Measurements from ENCODE around the gene HMGN3. TPM values are rescaled to one million over a fixed set of nuclear protein-coding genes. Genes with fewer than 3 reads are reported as not detected.
"Not testable (repeated sequence)": the region's sequence is repeated elsewhere in the genome, so short reads cannot be mapped to it uniquely, and the experiment has no call there.

The HMGN3 gene
- total RNA-seq: 66.2 TPM

GRCh38 chr6:79234150-79235022, at the start of gene HMGN3:
HMGN3 (minus strand) TSS chr6:79234682.
- intact Hi-C loops (cut with DNase I): no loop called here
- ATAC-seq (peak; percentile 99), DNase-seq (ENCODE audit: low spot score) (peak; percentile 97)

GRCh38 chr6:79280756-79281155, 46.3 kb upstream of the HMGN3 start:
- intact Hi-C loops (cut with DNase I): no loop called here
- ATAC-seq (no peak), DNase-seq (ENCODE audit: low spot score) (no peak)

DNA sequence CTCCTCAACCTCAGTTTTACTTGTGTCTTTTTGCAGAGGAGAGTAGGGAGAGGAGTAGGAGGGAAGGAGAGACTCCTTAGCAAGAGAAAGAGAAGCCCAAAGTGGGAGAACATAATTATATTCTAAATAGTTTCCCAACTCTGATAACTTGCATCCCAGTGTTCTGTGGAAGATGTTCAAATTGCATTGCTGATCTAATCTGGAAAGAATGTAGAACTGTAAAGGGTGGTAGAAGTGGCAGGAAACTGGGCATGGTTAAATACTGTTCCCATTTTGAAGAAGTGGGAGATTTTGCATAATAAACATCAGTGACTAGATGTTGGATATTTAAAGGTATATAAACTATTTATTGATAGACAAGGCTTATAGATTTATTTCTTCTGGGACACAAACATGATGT, 42.6 kb upstream of the HMGN3 start:
- DNase-seq (ENCODE audit: low spot score) (no peak), ATAC-seq (no peak)
- intact Hi-C loops (cut with DNase I): no loop called here

- DNase-seq (ENCODE audit: low spot score): no peak
- intact Hi-C loops (cut with DNase I): no loop called here
- ATAC-seq: peak; percentile 97
Measured at GRCh38 chr6:79269877-79270276, 35.4 kb upstream of the HMGN3 start.

- no peak for DNase-seq (ENCODE audit: low spot score)
Measured at GRCh38 chr6:79267128-79267527, 32.6 kb upstream of the HMGN3 start.

GRCh38 chr6:79266051-79266450, 31.6 kb upstream of the HMGN3 start:
- intact Hi-C loops (cut with DNase I): no loop called here
- no peak for DNase-seq (ENCODE audit: low spot score)
- no peak for ATAC-seq

More at GRCh38 chr6:79267128-79267527, 32.6 kb upstream of the HMGN3 start:
- ATAC-seq: no peak
- intact Hi-C loops (cut with DNase I): no loop called here

DNA sequence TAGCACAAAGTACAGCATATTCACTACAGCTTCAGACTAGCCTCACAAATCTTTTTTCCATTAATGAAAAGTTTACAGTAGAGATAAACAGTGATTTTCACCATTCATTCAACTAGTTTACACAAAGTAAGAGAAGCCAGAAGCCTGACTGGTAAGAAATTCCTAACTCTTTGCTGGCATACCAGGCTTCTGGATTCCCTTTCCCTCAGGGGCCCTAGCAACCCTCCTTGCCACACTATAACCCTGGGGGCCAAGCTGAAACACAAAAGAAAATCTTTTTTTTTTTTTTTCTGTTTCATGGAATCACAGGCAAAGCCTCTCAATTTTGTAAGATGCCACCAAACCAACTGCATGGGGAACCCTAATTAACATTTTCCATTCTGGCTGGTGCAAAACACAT, 28.9 kb upstream of the HMGN3 start:
- no peak for DNase-seq (ENCODE audit: low spot score)
- ATAC-seq: no peak
- intact Hi-C loops (cut with DNase I): no loop called here

GRCh38 chr6:79261666-79262065, 27.2 kb upstream of the HMGN3 start:
- no peak for DNase-seq (ENCODE audit: low spot score)
- intact Hi-C loops (cut with DNase I): no loop called here
- ATAC-seq: no peak

DNA sequence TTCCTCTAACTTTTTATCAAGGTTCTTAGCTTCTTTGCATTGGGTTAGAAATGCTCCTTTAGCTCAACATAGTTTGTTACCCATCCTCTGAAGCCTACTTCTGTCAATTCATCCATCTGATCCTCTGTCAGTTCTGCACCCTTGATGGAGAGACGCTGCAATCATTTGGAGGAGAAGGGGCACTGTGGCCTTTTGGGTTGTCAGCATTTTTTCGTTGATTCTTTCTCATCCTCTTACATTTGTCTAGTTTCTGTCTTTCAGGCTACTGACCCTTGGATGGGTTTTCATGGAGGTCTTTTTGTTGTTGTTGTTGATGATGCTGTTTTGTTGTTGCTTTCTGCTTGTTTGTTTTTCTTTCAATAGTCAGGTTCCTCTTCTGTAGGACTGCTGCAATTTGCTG, 26.3 kb upstream of the HMGN3 start:
- intact Hi-C loops (cut with DNase I): no loop called here
- ATAC-seq (no peak), DNase-seq (ENCODE audit: low spot score) (no peak)

DNA sequence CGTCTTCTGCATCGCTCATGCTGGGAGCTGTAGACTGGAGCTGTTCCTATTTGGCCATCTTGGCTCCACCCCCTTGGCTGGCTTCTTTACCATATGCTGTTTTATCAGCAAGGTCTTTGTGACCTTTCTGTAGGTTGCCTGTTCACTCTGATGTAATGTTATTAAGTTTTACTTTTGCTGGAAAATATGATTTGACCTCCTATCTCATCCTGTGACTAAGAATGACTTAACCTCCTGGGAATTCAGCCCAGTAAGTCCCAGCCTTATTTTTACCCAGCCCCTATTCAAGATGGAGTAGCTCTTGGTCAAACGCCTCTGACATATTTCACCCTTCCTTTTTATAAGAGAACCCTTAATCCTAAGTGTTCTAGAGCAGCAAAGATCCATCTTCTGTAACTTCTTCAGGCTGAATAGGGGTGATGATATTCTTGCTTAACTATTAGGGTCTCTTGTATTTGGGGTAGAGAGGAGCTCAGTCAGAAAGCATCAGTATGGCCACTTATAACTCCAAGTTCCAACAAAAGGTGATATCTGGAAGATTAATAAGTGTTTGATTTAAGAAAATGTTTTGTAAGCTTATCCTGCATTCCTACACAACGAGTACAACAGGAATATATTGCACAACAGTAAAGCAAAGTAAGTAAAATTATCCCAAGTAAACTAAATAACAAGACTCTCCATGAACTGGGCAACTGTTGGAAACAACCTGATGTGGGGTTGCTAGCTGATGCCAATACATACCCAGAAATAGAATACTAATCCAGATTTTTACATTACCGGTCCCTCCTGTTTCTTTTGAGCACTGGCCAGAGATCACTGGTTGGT, 23.1 kb upstream of the HMGN3 start:
- intact Hi-C loops (cut with DNase I): no loop called here
- ATAC-seq: no peak
- DNase-seq (ENCODE audit: low spot score): no peak

- DNase-seq (ENCODE audit: low spot score); ATAC-seq; intact Hi-C loops (cut with DNase I): not testable (repeated sequence)
Measured at GRCh38 chr6:79256770-79257169, 22.3 kb upstream of the HMGN3 start.

DNA sequence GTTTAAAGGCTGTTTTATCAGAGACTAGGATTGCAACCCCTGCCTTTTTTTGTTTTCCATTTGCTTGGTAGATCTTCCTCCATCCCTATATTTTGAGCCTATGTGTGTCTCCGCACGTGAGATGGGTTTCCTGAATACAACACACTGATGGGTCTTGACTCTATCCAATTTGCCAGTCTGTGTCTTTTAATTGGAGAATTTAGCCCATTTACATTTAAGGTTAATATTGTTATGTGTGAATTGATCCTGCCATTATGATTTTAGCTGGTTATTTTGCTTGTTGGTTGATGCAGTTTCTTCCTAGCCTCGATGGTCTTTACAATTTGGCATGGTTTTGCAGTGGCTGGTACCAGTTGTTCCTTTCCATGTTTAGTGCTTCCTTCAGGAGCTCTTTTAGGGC, 20.6 kb upstream of the HMGN3 start:
- ATAC-seq; intact Hi-C loops (cut with DNase I): not testable (repeated sequence)

DNA sequence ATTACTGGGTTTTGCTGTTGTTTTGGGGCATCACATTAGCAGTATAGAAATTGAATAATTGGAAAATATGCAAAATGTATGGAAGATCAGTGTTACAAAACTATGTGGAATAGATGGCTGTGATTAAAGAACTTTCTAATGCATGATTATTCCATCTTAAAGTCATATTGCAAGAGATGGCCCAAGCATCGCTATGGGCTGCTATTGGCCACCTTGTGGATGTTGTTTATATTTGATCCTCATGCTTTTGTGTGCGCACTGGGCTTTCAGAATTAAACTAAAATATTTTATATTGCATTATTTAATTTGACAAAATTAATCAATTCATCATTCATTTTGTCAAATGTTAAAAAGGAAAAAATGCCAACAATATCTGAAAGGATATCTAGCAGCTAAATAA, 16.1 kb upstream of the HMGN3 start:
- DNase-seq (ENCODE audit: low spot score) (no peak), ATAC-seq (no peak)

More for the DNA sequence above, 20.6 kb upstream of the HMGN3 start:
- DNase-seq (ENCODE audit: low spot score): not testable (repeated sequence)

GRCh38 chr6:79250107-79250514, 15.6 kb upstream of the HMGN3 start:
- ATAC-seq: no peak
- intact Hi-C loops (cut with DNase I): no loop called here
- no peak for DNase-seq (ENCODE audit: low spot score)

More for the DNA sequence above, 16.1 kb upstream of the HMGN3 start:
- intact Hi-C loops (cut with DNase I): no loop called here

DNA sequence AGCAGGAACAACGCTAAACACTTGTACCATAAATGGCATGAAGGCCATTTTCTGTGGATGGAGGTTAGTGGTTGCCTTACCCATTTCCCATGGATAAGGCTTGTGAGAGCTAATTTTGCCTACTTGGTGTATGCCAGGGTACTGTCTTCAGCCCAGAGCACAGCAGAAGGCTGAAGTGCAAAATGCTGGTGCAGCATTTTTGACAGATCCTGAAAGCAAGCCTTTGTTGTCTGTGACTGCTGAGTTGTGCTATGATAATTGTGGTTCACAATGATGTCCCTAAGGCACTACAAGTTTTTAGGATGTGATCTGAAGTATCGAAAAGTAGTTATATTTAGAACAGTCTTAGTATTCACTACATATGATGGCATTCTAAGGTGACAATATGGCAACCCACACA, 14.7 kb upstream of the HMGN3 start:
- intact Hi-C loops (cut with DNase I): no loop called here
- no peak for DNase-seq (ENCODE audit: low spot score)
- ATAC-seq: peak; percentile 32

- no peak for ATAC-seq
- intact Hi-C loops (cut with DNase I): no loop called here
Measured at GRCh38 chr6:79246891-79247290, 12.4 kb upstream of the HMGN3 start.

GRCh38 chr6:79241228-79241627, 6.7 kb upstream of the HMGN3 start:
- ATAC-seq (no peak), DNase-seq (ENCODE audit: low spot score) (no peak)
- intact Hi-C loops (cut with DNase I): no loop called here

More at GRCh38 chr6:79246891-79247290, 12.4 kb upstream of the HMGN3 start:
- DNase-seq (ENCODE audit: low spot score): no peak

- ATAC-seq: no peak
- DNase-seq (ENCODE audit: low spot score): no peak
- intact Hi-C loops (cut with DNase I): no loop called here
Measured at GRCh38 chr6:79240509-79240908, 6.0 kb upstream of the HMGN3 start.

DNA sequence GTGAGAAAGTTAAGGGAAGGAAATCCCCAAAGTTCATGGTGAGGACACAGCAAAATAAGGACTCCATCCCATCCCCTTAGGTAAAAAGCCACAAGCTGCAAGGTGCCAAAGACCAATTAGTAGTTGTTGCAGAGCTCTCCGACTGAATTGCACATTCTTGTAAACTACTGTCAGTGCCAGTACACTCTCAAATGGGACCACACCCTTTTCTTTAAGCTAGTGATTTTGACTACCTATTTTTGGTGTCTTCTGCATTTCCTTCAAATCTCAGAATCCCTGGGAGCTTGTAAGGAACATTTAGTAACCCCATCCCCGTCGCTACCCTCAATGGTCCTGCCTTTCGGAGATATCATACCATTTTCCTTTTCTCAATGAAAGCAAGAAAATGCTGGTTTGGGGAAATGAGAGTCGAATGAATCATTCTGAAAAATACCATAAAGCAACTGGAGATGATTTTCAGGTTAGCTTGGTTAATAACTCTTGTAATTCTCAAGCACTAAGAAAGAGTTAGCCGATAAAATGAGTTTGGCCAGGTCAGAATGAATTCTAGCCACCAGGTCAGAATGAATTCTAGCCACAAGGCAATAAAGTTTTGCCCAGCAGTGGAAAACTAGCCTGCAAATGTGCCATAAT, 5.2 kb upstream of the HMGN3 start:
- intact Hi-C loops (cut with DNase I): no loop called here
- ATAC-seq: no peak
- DNase-seq (ENCODE audit: low spot score): no peak

GRCh38 chr6:79238919-79239318, 4.4 kb upstream of the HMGN3 start:
- DNase-seq (ENCODE audit: low spot score) (no peak), ATAC-seq (no peak)
- intact Hi-C loops (cut with DNase I): no loop called here
